Left renal pelvis (tissue), 4 donors: Measurements from ENCODE around the gene PCDHGA5. TPM values are rescaled to one million over a fixed set of nuclear protein-coding genes. Genes with fewer than 3 reads are reported as not detected.
"Not testable (repeated sequence)": the region's sequence is repeated elsewhere in the genome, so short reads cannot be mapped to it uniquely, and the experiment has no call there.

Source experiments
- DNase-seq, 4 donors: peaks; one replicate each; pipeline ENCODE4 v3.0.0-alpha.2; 2013; ENCODE audit warnings: low read depth in 4 of 4, low spot score in 3 of 4
- polyA plus RNA-seq, 4 donors: library from polyadenylated mRNA; unstranded; fragments of 120-200 nt; gene quantifications; one replicate each; pipeline ENCODE4 v1.2.1, GENCODE V29; 2013; ENCODE audit not compliant: insufficient read length in 4 of 4

PCDHGA5 gene
- polyA plus RNA-seq, 4 donors = 2.2 to 6.1 (median 2.6) TPM

GRCh38 chr5:141349917-141350619, 13.9 kb upstream of the PCDHGA5 start, which contains the start of gene PCDHGB1:
TSS of gene PCDHGB1 (plus strand) at chr5:141350099. CDS start at chr5:141350261, 162 bp downstream.
- DNase-seq = no peak

DNA sequence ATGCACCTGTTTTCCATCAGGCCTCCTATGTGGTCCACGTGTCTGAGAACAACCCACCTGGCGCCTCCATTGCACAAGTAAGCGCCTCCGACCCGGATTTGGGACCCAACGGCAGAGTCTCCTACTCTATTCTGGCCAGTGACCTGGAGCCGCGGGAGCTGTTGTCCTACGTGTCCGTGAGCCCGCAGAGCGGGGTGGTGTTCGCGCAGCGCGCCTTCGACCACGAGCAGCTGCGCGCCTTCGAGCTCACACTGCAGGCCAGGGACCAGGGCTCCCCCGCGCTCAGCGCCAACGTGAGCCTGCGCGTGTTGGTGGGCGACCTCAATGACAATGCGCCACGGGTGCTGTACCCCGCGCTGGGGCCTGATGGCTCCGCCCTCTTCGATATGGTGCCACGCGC, 12.4 kb upstream of the PCDHGA5 start:
- no peak for DNase-seq

DNA sequence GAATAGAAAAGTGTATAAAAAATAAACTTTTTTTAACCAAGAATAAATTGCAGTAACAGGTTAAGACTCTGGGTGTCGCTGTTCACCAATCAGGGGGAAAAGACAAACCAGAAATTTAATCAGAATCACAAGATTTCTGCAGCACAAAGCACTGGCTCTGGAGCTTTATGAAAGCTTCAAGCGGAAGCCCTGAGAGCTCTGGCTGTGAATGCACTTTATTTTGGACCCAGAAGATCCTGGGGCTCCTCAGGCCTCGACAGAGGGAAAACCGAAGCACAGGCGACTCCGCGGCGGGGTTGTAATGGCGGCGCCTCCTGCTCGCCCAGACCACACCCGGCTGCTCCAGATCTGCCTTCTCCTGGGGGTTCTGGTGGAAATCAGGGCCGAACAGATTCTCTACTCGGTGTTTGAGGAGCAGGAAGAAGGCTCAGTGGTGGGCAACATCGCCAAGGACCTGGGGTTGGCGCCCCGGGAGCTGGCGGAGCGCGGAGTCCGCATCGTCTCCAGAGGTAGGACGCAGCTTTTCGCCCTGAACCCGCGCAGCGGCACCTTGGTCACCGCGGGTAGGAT, 9.0 kb upstream of the PCDHGA5 start, which contains the start of gene PCDHGA4:
Gene PCDHGA4, plus strand, starts transcription at position 122 of the 570 bp plus-strand sequence. Its CDS starts 87 bp downstream, at position 209.
- DNase-seq = no peak

DNA sequence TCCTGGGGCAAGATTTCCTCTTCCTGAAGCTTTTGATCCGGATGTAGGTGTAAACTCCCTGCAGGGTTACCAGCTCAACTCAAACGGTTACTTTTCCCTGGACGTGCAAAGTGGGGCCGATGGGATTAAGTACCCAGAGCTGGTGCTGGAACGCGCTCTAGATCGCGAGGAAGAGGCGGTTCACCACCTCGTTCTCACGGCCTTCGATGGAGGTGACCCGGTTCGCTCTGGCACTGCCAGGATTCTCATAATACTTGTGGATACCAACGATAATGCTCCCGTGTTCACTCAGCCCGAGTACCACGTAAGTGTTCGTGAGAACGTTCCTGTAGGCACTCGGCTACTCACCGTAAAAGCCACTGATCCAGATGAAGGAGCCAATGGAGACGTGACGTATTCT, 8.3 kb upstream of the PCDHGA5 start:
- DNase-seq = no peak

DNA sequence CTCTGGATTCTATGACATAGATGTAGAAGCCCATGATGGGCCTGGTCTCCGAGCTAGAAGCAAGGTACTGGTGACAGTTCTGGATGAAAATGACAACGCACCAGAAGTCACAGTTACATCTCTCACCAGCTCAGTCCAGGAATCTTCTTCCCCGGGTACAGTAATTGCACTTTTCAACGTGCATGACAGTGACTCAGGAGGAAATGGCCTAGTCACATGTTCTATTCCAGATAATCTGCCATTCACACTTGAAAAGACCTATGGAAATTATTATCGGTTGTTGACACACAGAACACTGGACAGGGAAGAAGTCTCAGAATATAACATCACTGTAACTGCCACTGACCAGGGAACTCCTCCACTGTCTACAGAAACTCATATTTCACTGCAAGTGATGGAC, 7.8 kb upstream of the PCDHGA5 start:
- no peak for DNase-seq

- DNase-seq = no peak
Measured at GRCh38 chr5:141356950-141357349, 7.0 kb upstream of the PCDHGA5 start.

GRCh38 chr5:141359790-141360426, 4.1 kb upstream of the PCDHGA5 start, which contains the start of gene PCDHGB2:
TSS of gene PCDHGB2 (plus strand) at chr5:141359994. CDS start at chr5:141360136, 142 bp downstream.
- DNase-seq = no peak

DNA sequence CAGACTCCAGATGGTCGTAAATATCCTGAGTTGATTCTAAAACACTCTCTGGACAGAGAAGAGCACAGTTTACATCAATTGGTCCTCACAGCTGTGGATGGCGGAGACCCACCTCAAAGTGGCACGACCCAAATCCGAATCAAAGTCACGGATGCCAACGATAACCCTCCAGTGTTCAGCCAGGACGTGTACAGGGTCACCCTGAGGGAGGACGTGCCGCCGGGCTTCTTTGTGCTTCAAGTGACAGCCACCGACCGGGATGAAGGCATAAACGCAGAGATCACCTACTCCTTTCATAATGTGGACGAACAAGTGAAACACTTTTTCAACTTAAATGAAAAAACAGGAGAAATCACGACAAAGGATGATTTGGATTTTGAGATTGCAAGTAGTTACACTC, 3.3 kb upstream of the PCDHGA5 start:
- DNase-seq = no peak

DNA sequence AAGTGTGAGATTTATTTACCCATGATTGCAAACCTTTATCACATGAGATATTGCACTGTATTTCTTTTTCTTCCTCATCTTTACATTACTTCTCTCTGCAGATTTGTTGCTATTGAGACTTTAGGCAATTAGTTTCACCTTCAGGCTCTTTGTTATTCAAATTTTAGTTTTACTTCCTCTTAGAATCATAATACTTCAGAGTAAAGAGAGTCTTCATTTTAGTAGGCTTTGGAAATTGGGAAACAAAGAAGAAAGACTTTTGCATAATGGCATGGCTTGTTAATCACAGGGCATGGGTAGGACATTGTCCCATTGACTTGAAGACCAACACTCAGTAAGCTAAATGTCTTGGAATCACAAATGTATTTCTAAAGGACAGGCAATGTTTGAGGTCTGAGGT, 1.2 kb upstream of the PCDHGA5 start:
- no peak for DNase-seq

- DNase-seq = no peak
Measured at GRCh38 chr5:141366016-141366896, 2.3 kb downstream of the PCDHGA5 start.

- no peak for DNase-seq
Measured at GRCh38 chr5:141369994-141370848, 6.3 kb downstream of the PCDHGA5 start, which contains the start of gene PCDHGB3. TSS of gene PCDHGB3 (plus strand) at chr5:141370242. CDS start at chr5:141370395, 153 bp downstream.

- DNase-seq = no peak
Measured at GRCh38 chr5:141371572-141372475, 7.9 kb downstream of the PCDHGA5 start.

GRCh38 chr5:141373673-141374317, 9.8 kb downstream of the PCDHGA5 start, which contains the start of gene PCDHGA6:
TSS of gene PCDHGA6 (plus strand) at chr5:141373891. CDS start at chr5:141374084, 193 bp downstream.
- no peak for DNase-seq

- no peak for DNase-seq
Measured at GRCh38 chr5:141374627-141375026, 10.7 kb downstream of the PCDHGA5 start.

DNA sequence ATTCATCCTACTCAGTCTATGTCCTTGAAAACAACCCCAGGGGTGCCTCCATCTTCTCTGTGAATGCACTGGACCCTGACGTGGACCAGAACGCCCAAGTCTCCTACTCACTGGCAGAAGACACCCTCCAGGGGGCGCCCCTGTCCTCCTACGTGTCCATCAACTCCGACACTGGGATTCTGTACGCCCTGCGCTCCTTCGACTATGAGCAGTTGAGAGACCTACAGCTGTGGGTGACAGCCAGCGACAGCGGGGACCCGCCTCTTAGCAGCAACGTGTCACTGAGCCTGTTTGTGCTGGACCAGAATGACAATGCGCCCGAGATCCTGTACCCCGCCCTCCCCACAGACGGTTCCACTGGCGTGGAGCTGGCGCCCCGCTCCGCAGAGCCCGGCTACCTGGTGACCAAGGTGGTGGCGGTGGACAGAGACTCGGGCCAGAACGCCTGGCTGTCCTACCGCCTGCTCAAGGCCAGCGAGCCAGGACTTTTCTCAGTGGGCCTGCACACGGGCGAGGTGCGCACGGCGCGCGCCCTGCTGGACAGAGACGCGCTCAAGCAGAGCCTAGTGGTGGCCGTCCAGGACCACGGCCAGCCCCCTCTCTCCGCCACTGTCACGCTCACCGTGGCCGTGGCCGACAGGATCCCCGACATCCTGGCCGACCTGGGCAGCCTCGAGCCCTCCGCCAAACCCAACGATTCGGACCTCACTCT, 11.6 kb downstream of the PCDHGA5 start:
- DNase-seq = not testable (repeated sequence)

GRCh38 chr5:141382469-141383294, 18.7 kb downstream of the PCDHGA5 start, which contains the start of gene PCDHGA7:
TSS of gene PCDHGA7 (plus strand) at chr5:141382742. CDS start at chr5:141382900, 158 bp downstream.
- DNase-seq = no peak
